Embryonic facial prominence (tissue), 1 donor: ENCODE measurements around the gene DKK2.

Experiments
- DNase-seq: peaks from one replicate; pipeline ENCODE4 v3.0.0-alpha.2; 2016; ENCODE audit errors: extremely low spot score

DKK2 gene

GRCh38 chr4:107035819-107036583, at the start of gene DKK2:
TSS of gene DKK2 (minus strand) at chr4:107036313. CDS start at chr4:107035591, 722 bp downstream.
- peak; percentile 33 for DNase-seq

GRCh38 chr4:107077192-107077591, 41.1 kb upstream of the DKK2 start:
- DNase-seq: no peak

- DNase-seq: no peak
Observed at GRCh38 chr4:107072836-107073736, 37.0 kb upstream of the DKK2 start.

GRCh38 chr4:107071108-107071507, 35.0 kb upstream of the DKK2 start:
- no peak for DNase-seq

- no peak for DNase-seq
Observed at GRCh38 chr4:107069049-107069448, 32.9 kb upstream of the DKK2 start.

- no peak for DNase-seq
Observed at GRCh38 chr4:107068116-107068515, 32.0 kb upstream of the DKK2 start.

- no peak for DNase-seq
Observed at GRCh38 chr4:107066621-107067020, 30.5 kb upstream of the DKK2 start.

GRCh38 chr4:107065201-107065600, 29.1 kb upstream of the DKK2 start:
- no peak for DNase-seq

- no peak for DNase-seq
Observed at GRCh38 chr4:107060388-107060787, 24.3 kb upstream of the DKK2 start.

- no peak for DNase-seq
Observed at GRCh38 chr4:107058828-107059227, 22.7 kb upstream of the DKK2 start.

- no peak for DNase-seq
Observed at GRCh38 chr4:107050525-107051135, 14.5 kb upstream of the DKK2 start.

- DNase-seq: no peak
Observed at GRCh38 chr4:107046261-107046660, 10.1 kb upstream of the DKK2 start.

GRCh38 chr4:107044170-107044569, 8.1 kb upstream of the DKK2 start:
- DNase-seq: no peak

GRCh38 chr4:107037199-107037584, 1.1 kb upstream of the DKK2 start:
- DNase-seq: peak; percentile 44

- no peak for DNase-seq
Observed at GRCh38 chr4:107036584-107037198, 578 bp upstream of the DKK2 start.

GRCh38 chr4:107034996-107035818, 906 bp downstream of the DKK2 start:
- peak; percentile 23 for DNase-seq

GRCh38 chr4:107034091-107034995, 1.8 kb downstream of the DKK2 start:
- DNase-seq: peak; percentile 48

- no peak for DNase-seq
Observed at GRCh38 chr4:107027379-107027778, 8.7 kb downstream of the DKK2 start.

GRCh38 chr4:107018344-107018735, 17.8 kb downstream of the DKK2 start:
- DNase-seq: no peak
